ENCODE measurements around the gene GARIN3.
"Not testable (repeated sequence)": the region's sequence is repeated elsewhere in the genome, so short reads cannot be mapped to it uniquely, and the experiment has no call there.

The GARIN3 gene

DNA sequence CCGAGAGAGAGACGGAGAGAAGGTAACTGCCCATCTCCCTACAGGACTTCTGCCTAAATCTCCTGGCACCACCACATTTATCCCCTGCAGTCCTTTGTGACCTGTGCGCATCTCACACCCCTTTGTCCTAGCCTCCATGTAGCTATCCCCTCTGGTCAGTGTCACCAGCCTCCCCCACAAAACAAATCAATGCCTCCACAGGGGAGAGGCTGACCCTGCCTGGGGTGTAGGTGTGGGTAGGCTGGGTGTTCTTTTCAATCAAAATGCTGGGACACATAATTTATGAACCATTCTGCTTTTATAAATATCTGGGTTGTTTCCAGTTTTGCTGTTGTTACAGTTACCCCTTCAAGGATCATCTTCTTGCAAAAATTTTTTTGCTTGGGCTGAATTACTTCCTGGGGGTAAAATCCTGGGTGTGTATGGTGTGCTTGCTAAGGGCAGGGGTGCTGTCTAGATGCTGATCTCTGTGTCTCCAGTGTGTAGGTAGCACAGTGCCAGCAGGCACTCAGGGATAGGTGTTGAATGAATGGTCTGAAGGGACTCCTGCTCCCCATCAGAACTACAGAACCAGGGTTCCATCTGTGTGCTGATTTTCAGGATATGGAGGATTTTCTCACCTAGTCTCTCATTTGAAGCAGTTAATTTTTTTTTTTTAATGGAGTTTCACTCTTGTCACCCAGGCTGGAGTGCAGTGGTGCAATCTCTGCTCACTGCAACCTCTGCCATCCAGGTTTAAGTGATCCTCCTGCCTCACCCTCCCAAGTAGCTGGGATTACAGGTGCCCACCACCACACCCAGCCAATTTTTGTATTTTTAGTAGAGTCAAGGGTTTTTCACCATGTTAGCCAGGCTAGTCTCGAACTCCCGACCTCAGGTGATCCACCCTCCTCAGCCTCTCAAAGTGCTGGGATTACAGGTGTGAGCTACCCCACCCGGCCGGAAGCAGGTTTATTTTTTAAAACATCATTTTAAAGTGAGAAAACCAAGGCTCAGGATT is at the start of gene GARIN3:
TSS of gene GARIN3 (minus strand) at position 51 of the 1,000 bp plus-strand sequence. CDS start 96 bp downstream, outside the sequence.
- no peak for DNase-seq (ENCODE audit: low read depth)

- no peak for DNase-seq (ENCODE audit: low read depth)
Observed at GRCh38 chr5:157215514-157216167, 49.6 kb upstream of the GARIN3 start.

DNA sequence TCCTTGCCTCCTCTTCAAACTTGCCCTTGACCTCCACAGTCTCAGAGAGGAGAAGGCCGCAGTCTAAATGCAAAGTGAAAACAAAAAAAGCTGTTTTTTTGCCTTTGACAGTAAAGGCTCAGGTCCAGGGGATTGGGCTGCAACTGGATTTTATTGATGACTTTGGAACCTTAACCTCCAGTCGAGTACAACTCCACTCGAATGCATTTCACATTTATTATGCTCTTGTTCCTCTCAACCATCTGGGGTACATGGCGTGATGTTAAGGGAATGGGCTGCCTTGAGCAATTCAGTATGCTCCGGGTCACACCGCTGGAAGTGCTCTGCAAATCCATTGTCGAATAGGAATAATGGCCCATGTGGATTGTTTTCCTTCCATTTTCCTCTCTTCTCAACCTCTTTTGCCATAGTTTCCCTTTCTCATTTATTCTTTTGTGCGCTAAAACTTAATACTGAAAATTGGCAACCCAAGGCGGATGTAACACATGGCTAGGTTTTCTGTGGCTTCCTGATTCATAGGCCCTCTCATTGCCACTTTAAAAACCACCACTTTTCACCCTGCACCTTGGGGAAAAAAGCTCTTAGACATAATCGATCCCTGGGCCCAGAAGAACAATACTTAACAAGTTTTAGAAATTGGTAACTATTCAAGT is 48.9 kb upstream of the GARIN3 start:
- DNase-seq (ENCODE audit: low read depth) = no peak

- DNase-seq (ENCODE audit: low read depth) = no peak
Observed at GRCh38 chr5:157214415-157214814, 48.4 kb upstream of the GARIN3 start.

GRCh38 chr5:157213527-157214243 is 47.6 kb upstream of the GARIN3 start:
- DNase-seq (ENCODE audit: low read depth) = no peak

GRCh38 chr5:157212307-157212706 is 46.2 kb upstream of the GARIN3 start:
- DNase-seq (ENCODE audit: low read depth) = no peak

DNA sequence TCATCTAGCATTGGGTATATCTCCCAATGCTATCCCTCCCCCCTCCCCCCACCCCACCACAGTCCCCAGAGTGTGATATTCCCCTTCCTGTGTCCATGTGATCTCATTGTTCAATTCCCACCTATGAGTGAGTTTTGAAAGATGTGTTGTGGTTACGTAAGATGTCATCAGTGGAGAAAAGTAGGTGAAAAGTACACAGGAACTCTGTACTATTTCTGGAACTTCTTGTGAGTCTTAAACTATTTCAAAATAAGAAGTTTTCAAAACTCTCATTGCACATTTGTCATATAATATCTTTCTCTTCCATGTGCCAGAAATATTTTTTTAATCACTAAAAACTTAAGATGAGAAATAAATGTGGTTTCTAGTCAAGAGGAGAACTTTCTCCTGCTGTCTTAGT is 44.6 kb upstream of the GARIN3 start:
- DNase-seq (ENCODE audit: low read depth) = not testable (repeated sequence)

DNA sequence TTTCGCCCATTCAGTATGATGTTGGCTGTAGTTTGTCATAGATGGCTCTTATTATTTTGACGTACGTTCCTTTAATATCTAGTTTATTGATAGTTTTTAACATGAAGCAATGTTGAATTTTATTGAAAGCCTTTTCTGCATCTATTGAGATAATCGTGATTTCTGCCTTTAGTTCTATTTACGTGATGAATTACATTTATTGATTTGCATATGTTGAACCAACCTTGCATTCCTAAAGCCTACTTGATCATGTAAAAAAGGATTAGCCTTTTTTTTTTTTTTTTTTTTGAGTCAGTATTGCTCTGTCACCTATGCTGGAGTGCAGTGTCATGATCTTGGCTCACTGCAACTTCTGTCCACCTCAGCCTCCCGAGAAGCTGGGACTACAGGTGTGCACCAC is 39.6 kb upstream of the GARIN3 start:
- DNase-seq (ENCODE audit: low read depth) = no peak

- no peak for DNase-seq (ENCODE audit: low read depth)
Observed at GRCh38 chr5:157204765-157205164, 38.7 kb upstream of the GARIN3 start.

GRCh38 chr5:157203417-157203816 is 37.4 kb upstream of the GARIN3 start:
- DNase-seq (ENCODE audit: low read depth) = no peak

GRCh38 chr5:157201857-157202256 is 35.8 kb upstream of the GARIN3 start:
- no peak for DNase-seq (ENCODE audit: low read depth)

DNA sequence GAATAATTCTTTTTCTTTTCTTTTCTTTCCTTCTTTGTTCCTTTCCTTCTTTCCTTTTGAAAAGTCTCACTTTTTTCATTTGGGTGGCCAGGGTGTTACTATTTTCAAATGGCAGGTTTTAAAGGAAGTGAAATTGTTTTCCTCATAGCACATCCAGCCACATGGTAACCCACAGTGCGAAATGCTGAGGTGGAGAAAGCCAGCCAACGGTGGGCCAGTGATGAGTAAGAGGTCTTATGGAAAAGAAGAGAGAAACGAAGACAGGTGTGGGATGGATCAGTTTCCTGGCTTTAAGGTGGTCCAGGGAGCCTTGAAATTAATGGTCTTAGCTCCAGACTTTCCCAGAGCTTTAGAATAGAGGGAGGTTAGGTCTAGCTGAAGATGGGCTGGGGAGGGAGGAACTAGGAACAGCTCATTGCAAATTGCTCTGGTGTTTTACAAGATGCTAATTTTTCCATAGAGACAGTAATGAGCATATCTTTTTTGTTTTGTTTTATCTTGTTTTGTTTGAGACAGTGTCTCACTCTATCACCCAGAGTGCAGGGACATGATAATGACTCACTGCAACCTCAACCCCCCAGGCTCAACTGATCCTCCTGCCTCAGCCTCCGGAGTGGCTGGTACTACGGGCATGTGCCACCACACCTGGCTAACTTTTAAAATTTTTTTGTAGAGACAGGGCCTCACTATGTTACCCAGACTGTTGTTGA is 32.4 kb upstream of the GARIN3 start:
- no peak for DNase-seq (ENCODE audit: low read depth)

- no peak for DNase-seq (ENCODE audit: low read depth)
Observed at GRCh38 chr5:157197086-157197485, 31.0 kb upstream of the GARIN3 start.

- DNase-seq (ENCODE audit: low read depth) = no peak
Observed at GRCh38 chr5:157196045-157196444, 30.0 kb upstream of the GARIN3 start.

- DNase-seq (ENCODE audit: low read depth) = no peak
Observed at GRCh38 chr5:157193699-157194424, 27.8 kb upstream of the GARIN3 start.

GRCh38 chr5:157189223-157189622 is 23.2 kb upstream of the GARIN3 start:
- DNase-seq (ENCODE audit: low read depth) = no peak

DNA sequence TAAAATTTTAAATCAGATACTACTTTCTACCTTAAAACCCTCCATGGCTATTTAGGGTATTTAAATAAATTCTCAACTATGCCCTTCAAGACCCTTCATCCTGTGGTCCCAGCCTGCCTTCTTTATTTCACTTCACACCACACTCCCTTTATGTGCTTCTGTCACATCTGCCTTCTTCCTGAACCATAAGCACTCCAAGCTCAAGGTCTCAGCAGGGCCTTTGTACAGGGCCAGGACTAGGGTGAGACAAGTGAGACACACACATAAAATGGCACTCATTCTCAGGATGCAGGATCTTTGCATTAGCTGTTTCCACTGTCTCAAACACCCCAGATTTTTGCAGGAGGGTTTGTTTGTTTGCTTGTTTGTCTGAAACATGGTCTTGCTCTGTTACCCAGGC is 22.2 kb upstream of the GARIN3 start:
- no peak for DNase-seq (ENCODE audit: low read depth)

DNA sequence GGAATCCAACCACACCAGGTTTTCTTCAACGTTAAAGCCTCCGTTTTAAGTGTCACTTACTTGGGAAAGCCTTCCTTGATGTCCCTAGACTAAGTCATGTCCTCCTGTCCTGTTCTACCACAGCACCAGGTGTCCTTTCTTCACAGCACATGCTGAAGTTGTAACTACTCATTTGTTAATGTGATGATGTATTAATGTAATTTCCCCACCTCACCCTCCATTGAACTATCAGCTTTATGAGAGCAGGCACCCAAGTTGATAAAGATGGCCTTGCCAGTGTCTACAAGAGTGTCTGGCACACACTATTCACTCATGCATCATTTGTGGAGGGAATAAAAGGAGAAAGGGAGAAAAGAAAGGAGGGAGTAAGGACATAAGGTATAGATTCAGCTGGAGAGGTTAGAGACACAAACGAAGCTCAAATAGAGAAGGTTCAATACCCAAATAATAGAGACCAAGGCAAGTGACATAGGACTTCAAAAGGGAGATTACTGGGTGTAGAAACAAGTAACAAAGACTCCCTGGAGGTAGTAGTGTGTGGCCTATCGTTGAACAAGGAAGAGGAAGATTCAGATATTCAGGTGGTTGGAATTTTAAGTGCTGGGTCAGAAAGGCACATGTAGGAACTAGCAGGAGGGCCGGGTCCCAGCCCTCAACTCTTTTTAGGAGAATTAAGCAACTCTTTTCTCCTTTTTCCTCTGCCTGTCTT is 21.1 kb upstream of the GARIN3 start:
- DNase-seq (ENCODE audit: low read depth) = no peak

DNA sequence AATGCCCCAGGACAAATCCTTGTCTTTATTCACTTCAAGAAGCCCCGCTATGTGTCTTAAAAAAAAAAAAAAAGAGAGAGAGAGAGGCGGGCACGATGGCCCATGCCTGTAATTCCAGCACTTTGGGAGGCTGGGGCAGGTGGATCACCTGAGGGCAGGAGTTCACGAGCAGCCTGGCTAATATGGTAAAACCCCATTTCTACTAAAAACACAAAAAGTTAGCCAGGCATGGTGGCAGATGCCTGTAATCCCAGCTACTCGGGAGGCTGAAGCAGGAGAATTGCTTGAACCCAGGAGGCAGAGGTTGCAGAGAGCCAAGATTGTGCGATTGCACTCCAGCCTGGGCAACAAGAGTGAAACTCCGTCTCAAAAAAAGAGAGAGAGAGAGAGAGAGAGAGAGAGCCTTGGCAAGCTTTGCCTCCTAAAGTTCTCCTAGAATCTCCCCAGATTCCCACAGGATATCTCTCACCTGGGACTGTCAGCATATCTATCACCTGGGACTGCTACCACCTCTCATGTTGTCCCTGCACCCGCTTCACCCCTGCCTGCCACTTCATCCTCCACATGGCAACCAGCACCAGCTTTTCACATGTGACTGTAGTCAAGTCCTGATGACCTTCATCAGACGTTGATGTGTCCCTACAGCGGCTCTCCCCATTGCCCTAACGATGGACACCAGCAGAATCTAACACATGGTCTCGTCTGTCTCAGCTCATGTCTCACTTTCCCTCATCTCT is 20.4 kb upstream of the GARIN3 start:
- no peak for DNase-seq (ENCODE audit: low read depth)
